H1 (cell line): Measurements from ENCODE around the gene PRKAA2. TPM values are rescaled to one million over a fixed set of nuclear protein-coding genes. Genes with fewer than 3 reads are reported as not detected.

Source experiments
- ATF2 ChIP-seq: IDR thresholded peaks from 2 replicates; pipeline ENCODE4 v1.6.1; 2012; ENCODE audit warnings: low read length, inconsistent platforms
- E2F6 ChIP-seq: IDR thresholded peaks from 2 replicates; pipeline ENCODE4 v1.6.1; 2012; ENCODE audit warnings: inconsistent platforms
- KDM1A ChIP-seq: fragments of 200-600, 300-600 bp; sonication (generic); IDR thresholded peaks from 2 replicates; pipeline ENCODE4 v1.7.1; 2016; ENCODE audit warnings: mild to moderate bottlenecking, low read length, borderline replicate concordance
- KDM4A ChIP-seq: IDR thresholded peaks from one replicate; pipeline ENCODE4 v1.7.1; 2012; ENCODE audit warnings: low read depth, mild to moderate bottlenecking, moderate library complexity, low read length, inconsistent platforms; ENCODE audit not compliant: severe bottlenecking
- MAX ChIP-seq: IDR thresholded peaks from 2 replicates; pipeline ENCODE4 v1.6.1; 2012; ENCODE audit warnings: inconsistent platforms
- PHF8 ChIP-seq: fragments of 200-600 bp; sonication (generic); conservative IDR thresholded peaks from 2 replicates; pipeline ENCODE4 v1.7.1; 2012; ENCODE audit warnings: low read depth, mild to moderate bottlenecking, inconsistent platforms, low read length, moderate library complexity
- RBBP5 ChIP-seq: IDR thresholded peaks from 2 replicates; pipeline ENCODE4 v1.7.1; 2012; ENCODE audit warnings: low read depth, mild to moderate bottlenecking, inconsistent platforms, low read length, moderate library complexity, borderline replicate concordance
- SIN3A ChIP-seq, 2 experiments: IDR thresholded peaks in 1 of 2; conservative IDR thresholded peaks in 1 of 2; 2 replicates each; pipeline ENCODE4 v1.6.1; 2011 to 2012; ENCODE audit warnings: low read length in 2 of 2, improper control_type of control experiment in 1 of 2, low read depth in 1 of 2, mild to moderate bottlenecking in 1 of 2
- SIRT6 ChIP-seq: IDR thresholded peaks from one replicate; pipeline ENCODE4 v1.7.1; 2012; ENCODE audit warnings: low read length, inconsistent platforms
- SP1 ChIP-seq: IDR thresholded peaks from 2 replicates; pipeline ENCODE4 v1.6.1; 2011; ENCODE audit warnings: low read depth, low read length
- TAF1 ChIP-seq: IDR thresholded peaks from 2 replicates; pipeline ENCODE4 v1.6.1; 2011; ENCODE audit warnings: mild to moderate bottlenecking, low read depth, low read length
- TEAD4 ChIP-seq: IDR thresholded peaks from 2 replicates; pipeline ENCODE4 v1.6.1; 2012; ENCODE audit warnings: low read depth, low read length, inconsistent platforms, mixed read lengths
- YY1 ChIP-seq: IDR thresholded peaks from 2 replicates; pipeline ENCODE4 v1.6.1; 2011; ENCODE audit warnings: low read depth, mild to moderate bottlenecking, low read length
- polyA plus RNA-seq, 7 experiments: library from polyadenylated mRNA; depleted of rRNA in 3 of 7; stranded (reverse) in 5 of 7; unstranded in 2 of 7; fragments of >200 nt in 5 of 7; fragments of 200-250 nt in 2 of 7; gene quantifications; 1 replicate in 5 of 7; 2 replicates in 1 of 7; 4 replicates in 1 of 7; pipeline versions ENCODE4 v1.2.1 to v1.2.3, GENCODE V29; 2011 to 2013; ENCODE audit warnings: missing spikeins in 2 of 7, mixed read lengths in 2 of 7
- total RNA-seq: library from RNA; stranded (reverse); fragmentation: NEBNext Ultra II Directional; extraction: Animal tissue kit (Norgen Biotek cat#: 25700); gene quantifications from 2 replicates; pipeline ENCODE4 v1.2.1, GENCODE V29; 2021

The PRKAA2 gene
- total and polyA plus RNA-seq, 2 of the 8 experiments (the other 6 are each of a cell fraction or from before 2014, with no cell fraction given): 2.6 to 6.4 TPM

DNA sequence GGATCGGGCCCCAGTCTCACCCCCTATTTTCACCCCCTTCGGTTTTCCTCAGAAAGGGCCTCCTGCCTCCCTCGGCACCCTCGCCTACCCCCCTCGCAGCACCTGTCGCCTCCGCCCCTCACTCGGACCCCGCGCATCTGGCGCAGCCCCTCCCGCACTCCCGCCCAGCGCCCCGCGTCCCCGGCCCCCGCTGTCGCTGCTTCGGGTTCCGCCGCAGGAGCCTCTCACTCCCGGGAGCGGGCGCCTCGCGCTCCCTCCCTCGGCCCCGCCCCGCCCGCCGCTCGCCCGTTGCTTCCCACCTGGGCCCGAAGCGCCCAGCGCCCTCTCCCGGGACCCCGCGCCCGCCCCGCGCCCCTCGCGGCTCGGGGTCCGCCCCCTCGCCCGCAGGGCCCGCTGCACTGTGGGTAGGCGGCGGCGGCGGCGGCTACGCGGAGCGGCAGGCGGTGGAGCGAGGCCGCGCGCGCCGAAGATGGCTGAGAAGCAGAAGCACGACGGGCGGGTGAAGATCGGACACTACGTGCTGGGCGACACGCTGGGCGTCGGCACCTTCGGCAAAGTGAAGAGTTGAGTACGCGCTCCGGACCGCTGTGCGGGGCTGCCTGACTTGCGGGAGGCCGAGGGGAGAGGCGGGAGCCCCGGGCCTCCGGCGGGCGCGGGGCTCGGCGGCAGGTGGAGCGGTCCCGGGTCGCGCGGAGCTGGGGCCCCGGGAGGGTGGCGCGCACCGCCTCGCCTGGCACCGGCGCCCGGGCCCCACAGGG, at the start of gene PRKAA2 (continued):
- TF ChIP-seq E2F6: peak; percentile 83
- TF ChIP-seq ATF2: no peak
- TF ChIP-seq YY1: 0 out of 2 replicates have a peak, but pooled peaks have one; percentile 16
- peak; percentile 91 for TF ChIP-seq KDM4A
- TF ChIP-seq PHF8: peak; percentile 84
- TF ChIP-seq TEAD4: peak; percentile 8; the same call in 1 of the 2 replicates
- no peak for TF ChIP-seq SP1
- peak; percentile 88; the same call in 1 of the 2 replicates for TF ChIP-seq RBBP5
- TF ChIP-seq KDM1A: no peak
- no peak for TF ChIP-seq SIRT6
- 0 out of 2 replicates have a peak, but pooled peaks have one; percentile 5 for TF ChIP-seq TAF1
- TF ChIP-seq MAX: peak; percentile 75
- TF ChIP-seq SIN3A (conservative IDR thresholded peaks at IDR 0.05 in 1 of 2, IDR thresholded peaks at IDR 0.05 in 1 of 2; ENCODE audit: low read depth in 1 of 2, low read length in 2 of 2): peak in 1 of 2 experiments; percentile 11; a peak in 1 of 4 replicates
